CD8-positive, alpha-beta memory T cell (primary cell): ENCODE measurements around the gene TLR1. TPM values are rescaled to one million over a fixed set of nuclear protein-coding genes. Genes with fewer than 3 reads are reported as not detected.

Source experiments
- CTCF ChIA-PET: fragments of 350-600 bp; sonication (Branson Sonifier 250); formaldehyde crosslinking; loops from one replicate; lab custom pipeline; 2021; ENCODE audit warnings: antibody characterized with exemption; lab: Charles Lee
- POLR2A ChIA-PET: fragments of 350-600 bp; sonication (Branson Sonifier 250); formaldehyde crosslinking; loops from one replicate; lab custom pipeline; 2021; ENCODE audit warnings: antibody characterized with exemption; lab: Charles Lee
- DNase-seq, 5 donors: peaks; one replicate each; pipeline versions ENCODE4 v3.0.0 to v3.0.0-alpha.2; 2020 to 2022; ENCODE audit warnings: mixed read lengths in 1 of 5
- H3K27ac ChIP-seq: one replicate; pipeline ENCODE4 v1.7.0; 2013; ENCODE audit warnings: low read depth, mild to moderate bottlenecking, low read length, moderate library complexity
- H3K27me3 ChIP-seq: 2 replicates; pipeline ENCODE4 v1.7.0; 2013; ENCODE audit warnings: low read length, mild to moderate bottlenecking; ENCODE audit not compliant: insufficient read depth, poor library complexity, severe bottlenecking
- H3K36me3 ChIP-seq: 2 replicates; pipeline ENCODE4 v1.7.0; 2013; ENCODE audit warnings: mild to moderate bottlenecking, low read length, moderate library complexity; ENCODE audit not compliant: insufficient read depth
- H3K4me1 ChIP-seq: 2 replicates; pipeline ENCODE4 v1.7.0; 2013; ENCODE audit warnings: mild to moderate bottlenecking, low read length, moderate library complexity; ENCODE audit not compliant: insufficient read depth
- H3K4me3 ChIP-seq: 2 replicates; pipeline ENCODE4 v1.7.0; 2013; ENCODE audit warnings: mild to moderate bottlenecking, low read length
- H3K9me3 ChIP-seq: 2 replicates; pipeline ENCODE4 v1.7.0; 2013; ENCODE audit warnings: mild to moderate bottlenecking, low read length
- H3K27ac Mint-ChIP-seq, 8 donors: one replicate each; pipeline ENCODE4 v1.8.0; 2020 to 2021; ENCODE audit warnings: mixed read lengths in 8 of 8, mild to moderate bottlenecking in 6 of 8, inconsistent platforms in 3 of 8, moderate library complexity in 3 of 8
- H3K27me3 Mint-ChIP-seq, 2 donors: one replicate each; pipeline ENCODE4 v1.8.0; 2020 to 2021; ENCODE audit warnings: mixed read lengths in 2 of 2, mild to moderate bottlenecking in 1 of 2, moderate library complexity in 1 of 2
- H3K36me3 Mint-ChIP-seq, 3 donors: one replicate each; pipeline ENCODE4 v1.8.0; 2020 to 2021; ENCODE audit warnings: mixed read lengths in 3 of 3, inconsistent platforms in 1 of 3, mild to moderate bottlenecking in 1 of 3
- H3K4me1 Mint-ChIP-seq, 3 donors: one replicate each; pipeline ENCODE4 v1.8.0; 2020 to 2021; ENCODE audit warnings: mixed read lengths in 3 of 3, inconsistent platforms in 1 of 3, mild to moderate bottlenecking in 1 of 3
- H3K4me3 Mint-ChIP-seq, 7 donors: one replicate each; pipeline ENCODE4 v1.8.0; 2020 to 2021; ENCODE audit warnings: mixed read lengths in 7 of 7, mild to moderate bottlenecking in 6 of 7, moderate library complexity in 4 of 7, inconsistent platforms in 2 of 7
- H3K9me3 Mint-ChIP-seq, 5 donors: one replicate each; pipeline ENCODE4 v1.8.0; 2020 to 2022; ENCODE audit warnings: mixed read lengths in 5 of 5, mild to moderate bottlenecking in 3 of 5, moderate library complexity in 2 of 5, inconsistent platforms in 1 of 5
- polyA plus RNA-seq: library from polyadenylated mRNA; unstranded; fragments of 300-500 nt; fragmentation: Illumina TruSeq; gene quantifications from one replicate; pipeline ENCODE4 v1.2.3, GENCODE V29; 2021
- total RNA-seq, 2 experiments: library from RNA; stranded (reverse); gene quantifications; one replicate each; pipeline ENCODE4 v1.2.3, GENCODE V29; 2021

Gene TLR1
- total and polyA plus RNA-seq, 3 experiments from 2014 or later = 1.3 to 9.8 (median 2.1) TPM

- H3K27ac Mint-ChIP-seq = no peak overlapping the region
- Histone ChIP-seq H3K36me3 (no peaks in the 10 kb centered on the region), H3K9me3 (no peaks in the 10 kb centered on the region), H3K27me3 (no peaks in the 10 kb centered on the region), H3K27ac (no peak overlapping the region), H3K4me1 (peaks cover under 1% of the 10 kb centered on the region), H3K4me3 (no peak overlapping the region)
- ChIA-PET CTCF (interaction anchor here (0.6 to 1.2 kb wide), 2 partner anchors 50 to 74 kb away, joined by 3 read pairs; partner anchors contain the start of gene TLR10), POLR2A (no interaction called here)
- peaks cover 9 to 24% (median 14%) of the 10 kb centered on the region in 5 donors for H3K9me3 Mint-ChIP-seq
- H3K4me1 Mint-ChIP-seq = peaks cover 11 to 13% (median 11%) of the 10 kb centered on the region in 3 donors
- DNase-seq = no peak
- H3K36me3 Mint-ChIP-seq = peaks cover 0 to 42% (median 4%) of the 10 kb centered on the region in 3 donors
- H3K27me3 Mint-ChIP-seq = peaks cover 0 to 4% of the 10 kb centered on the region in 2 donors
- H3K4me3 Mint-ChIP-seq = no peak overlapping the region
Measured at GRCh38 chr4:38832624-38833528, 28.3 kb upstream of the TLR1 start.

- no peaks in the 10 kb centered on the region for H3K27me3 ChIP-seq
- H3K4me1 ChIP-seq = no peaks in the 10 kb centered on the region
- peaks cover 5 to 6% (median 5%) of the 10 kb centered on the region in 3 donors for H3K4me1 Mint-ChIP-seq
- H3K36me3 Mint-ChIP-seq = peaks cover 2 to 42% (median 5%) of the 10 kb centered on the region in 3 donors
- ChIA-PET CTCF (no interaction called here), POLR2A (no interaction called here)
- no peak overlapping the region for H3K4me3 Mint-ChIP-seq
- peaks cover 9 to 24% (median 14%) of the 10 kb centered on the region in 5 donors for H3K9me3 Mint-ChIP-seq
- no peak overlapping the region for H3K4me3 ChIP-seq
- H3K27me3 Mint-ChIP-seq = peaks cover under 1 to 4% of the 10 kb centered on the region in 2 donors
- H3K9me3 ChIP-seq = no peaks in the 10 kb centered on the region
- H3K36me3 ChIP-seq = no peaks in the 10 kb centered on the region
- DNase-seq = no peak
- no peak overlapping the region for H3K27ac Mint-ChIP-seq
- H3K27ac ChIP-seq = no peak overlapping the region
Measured at GRCh38 chr4:38832206-38832605, 27.6 kb upstream of the TLR1 start.

GRCh38 chr4:38831653-38832052 lies 27.1 kb upstream of the TLR1 start:
- Histone ChIP-seq H3K4me3 (no peak overlapping the region), H3K36me3 (no peaks in the 10 kb centered on the region), H3K9me3 (no peaks in the 10 kb centered on the region), H3K4me1 (no peaks in the 10 kb centered on the region), H3K27ac (no peak overlapping the region), H3K27me3 (no peaks in the 10 kb centered on the region)
- Mint-ChIP-seq H3K27me3 (peaks cover 3 to 4% of the 10 kb centered on the region in 2 donors), H3K4me1 (peaks cover 0 to 5% (median 0%) of the 10 kb centered on the region in 3 donors), H3K36me3 (peaks cover 5 to 42% (median 6%) of the 10 kb centered on the region in 3 donors), H3K4me3 (no peak overlapping the region), H3K27ac (no peak overlapping the region), H3K9me3 (peaks cover 9 to 24% (median 14%) of the 10 kb centered on the region in 5 donors)
- ChIA-PET CTCF (no interaction called here), POLR2A (interaction anchor here (1.2 kb wide), 1 partner anchor 35 kb away, joined by 5 read pairs; no protein-coding TSS in a partner anchor)
- DNase-seq = no peak

- H3K27me3 Mint-ChIP-seq = peaks cover 4 to 7% of the 10 kb centered on the region in 2 donors
- H3K4me3 Mint-ChIP-seq = no peak overlapping the region
- peaks cover 0 to 7% (median 5%) of the 10 kb centered on the region in 5 donors for H3K9me3 Mint-ChIP-seq
- H3K4me1 Mint-ChIP-seq = peaks cover 0 to 5% (median 0%) of the 10 kb centered on the region in 3 donors
- no peaks in the 10 kb centered on the region for H3K4me1 ChIP-seq
- DNase-seq = no peak
- ChIA-PET CTCF (interaction anchor here (1.3 kb wide), 1 partner anchor 46 kb away, joined by 3 read pairs; the partner anchor contains the start of gene TLR10), POLR2A (no interaction called here)
- no peaks in the 10 kb centered on the region for H3K27me3 ChIP-seq
- H3K27ac ChIP-seq = no peak overlapping the region
- H3K9me3 ChIP-seq = no peaks in the 10 kb centered on the region
- H3K36me3 Mint-ChIP-seq = peaks cover 3 to 35% (median 5%) of the 10 kb centered on the region in 3 donors
- no peaks in the 10 kb centered on the region for H3K36me3 ChIP-seq
- no peak overlapping the region for H3K27ac Mint-ChIP-seq
- no peak overlapping the region for H3K4me3 ChIP-seq
Measured at GRCh38 chr4:38829237-38829636, 24.6 kb upstream of the TLR1 start.

- ChIA-PET CTCF (no interaction called here), POLR2A (no interaction called here)
- Mint-ChIP-seq H3K4me3 (no peak overlapping the region), H3K27me3 (peaks cover 0 to 7% of the 10 kb centered on the region in 2 donors), H3K4me1 (peaks cover 7 to 18% (median 11%) of the 10 kb centered on the region in 3 donors), H3K9me3 (peaks cover 3 to 8% (median 4%) of the 10 kb centered on the region in 5 donors), H3K27ac (no peak overlapping the region), H3K36me3 (peaks cover 3 to 28% (median 7%) of the 10 kb centered on the region in 3 donors)
- DNase-seq = no peak
- no peaks in the 10 kb centered on the region for H3K9me3 ChIP-seq
- H3K36me3 ChIP-seq = no peaks in the 10 kb centered on the region
- H3K27ac ChIP-seq = no peak overlapping the region
- H3K4me3 ChIP-seq = no peak overlapping the region
- no peaks in the 10 kb centered on the region for H3K4me1 ChIP-seq
- H3K27me3 ChIP-seq = no peaks in the 10 kb centered on the region
Measured at GRCh38 chr4:38823766-38824165, 19.2 kb upstream of the TLR1 start.

GRCh38 chr4:38822748-38823303 lies 18.2 kb upstream of the TLR1 start:
- ChIA-PET POLR2A (no interaction called here), CTCF (no interaction called here)
- H3K27me3 ChIP-seq = no peaks in the 10 kb centered on the region
- peaks cover 3 to 28% (median 7%) of the 10 kb centered on the region in 3 donors for H3K36me3 Mint-ChIP-seq
- no peaks in the 10 kb centered on the region for H3K36me3 ChIP-seq
- DNase-seq = no peak
- H3K27me3 Mint-ChIP-seq = peaks cover 0 to 10% of the 10 kb centered on the region in 2 donors
- no peak overlapping the region for H3K27ac Mint-ChIP-seq
- no peaks in the 10 kb centered on the region for H3K4me1 ChIP-seq
- H3K4me3 Mint-ChIP-seq = no peak overlapping the region
- peaks cover 7 to 18% (median 11%) of the 10 kb centered on the region in 3 donors for H3K4me1 Mint-ChIP-seq
- H3K9me3 ChIP-seq = no peaks in the 10 kb centered on the region
- no peak overlapping the region for H3K4me3 ChIP-seq
- no peak overlapping the region for H3K27ac ChIP-seq
- peaks cover 3 to 8% (median 4%) of the 10 kb centered on the region in 5 donors for H3K9me3 Mint-ChIP-seq

- Mint-ChIP-seq H3K4me1 (peaks cover 7 to 18% (median 11%) of the 10 kb centered on the region in 3 donors), H3K36me3 (peaks cover 0 to 28% (median 3%) of the 10 kb centered on the region in 3 donors), H3K9me3 (peaks cover 3 to 8% (median 4%) of the 10 kb centered on the region in 5 donors), H3K27ac (no peak overlapping the region), H3K4me3 (no peak overlapping the region), H3K27me3 (peaks cover 0 to 7% of the 10 kb centered on the region in 2 donors)
- H3K4me1 ChIP-seq = no peaks in the 10 kb centered on the region
- no peak overlapping the region for H3K4me3 ChIP-seq
- POLR2A ChIA-PET = no interaction called here
- H3K27ac ChIP-seq = no peak overlapping the region
- CTCF ChIA-PET = interaction anchor here (1.0 kb wide), 1 partner anchor 39 kb away, joined by 3 read pairs; the partner anchor contains the start of gene TLR10
- no peaks in the 10 kb centered on the region for H3K27me3 ChIP-seq
- no peaks in the 10 kb centered on the region for H3K36me3 ChIP-seq
- no peak for DNase-seq
- H3K9me3 ChIP-seq = no peaks in the 10 kb centered on the region
Measured at GRCh38 chr4:38821739-38822138, 17.1 kb upstream of the TLR1 start.
